A549 treated with GW870086 at 1 μM for 4 hours (cell line): ENCODE results near the gene RILPL2. TPM values are rescaled to one million over a fixed set of nuclear protein-coding genes. Genes with fewer than 3 reads are reported as not detected.

ENCODE experiments used
- total RNA-seq: library from RNA; stranded (reverse); fragments of 200-300 nt; extraction: Qiagen RNA extraction; gene quantifications from 5 replicates; pipeline ENCODE4 v1.2.3, GENCODE V29; 2022; ENCODE audit warnings: low read depth

Gene RILPL2, protein sequence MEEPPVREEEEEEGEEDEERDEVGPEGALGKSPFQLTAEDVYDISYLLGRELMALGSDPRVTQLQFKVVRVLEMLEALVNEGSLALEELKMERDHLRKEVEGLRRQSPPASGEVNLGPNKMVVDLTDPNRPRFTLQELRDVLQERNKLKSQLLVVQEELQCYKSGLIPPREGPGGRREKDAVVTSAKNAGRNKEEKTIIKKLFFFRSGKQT
- total RNA-seq = 1.4 to 1.8 TPM (median 1.7 TPM) in 5 replicates

DNA sequence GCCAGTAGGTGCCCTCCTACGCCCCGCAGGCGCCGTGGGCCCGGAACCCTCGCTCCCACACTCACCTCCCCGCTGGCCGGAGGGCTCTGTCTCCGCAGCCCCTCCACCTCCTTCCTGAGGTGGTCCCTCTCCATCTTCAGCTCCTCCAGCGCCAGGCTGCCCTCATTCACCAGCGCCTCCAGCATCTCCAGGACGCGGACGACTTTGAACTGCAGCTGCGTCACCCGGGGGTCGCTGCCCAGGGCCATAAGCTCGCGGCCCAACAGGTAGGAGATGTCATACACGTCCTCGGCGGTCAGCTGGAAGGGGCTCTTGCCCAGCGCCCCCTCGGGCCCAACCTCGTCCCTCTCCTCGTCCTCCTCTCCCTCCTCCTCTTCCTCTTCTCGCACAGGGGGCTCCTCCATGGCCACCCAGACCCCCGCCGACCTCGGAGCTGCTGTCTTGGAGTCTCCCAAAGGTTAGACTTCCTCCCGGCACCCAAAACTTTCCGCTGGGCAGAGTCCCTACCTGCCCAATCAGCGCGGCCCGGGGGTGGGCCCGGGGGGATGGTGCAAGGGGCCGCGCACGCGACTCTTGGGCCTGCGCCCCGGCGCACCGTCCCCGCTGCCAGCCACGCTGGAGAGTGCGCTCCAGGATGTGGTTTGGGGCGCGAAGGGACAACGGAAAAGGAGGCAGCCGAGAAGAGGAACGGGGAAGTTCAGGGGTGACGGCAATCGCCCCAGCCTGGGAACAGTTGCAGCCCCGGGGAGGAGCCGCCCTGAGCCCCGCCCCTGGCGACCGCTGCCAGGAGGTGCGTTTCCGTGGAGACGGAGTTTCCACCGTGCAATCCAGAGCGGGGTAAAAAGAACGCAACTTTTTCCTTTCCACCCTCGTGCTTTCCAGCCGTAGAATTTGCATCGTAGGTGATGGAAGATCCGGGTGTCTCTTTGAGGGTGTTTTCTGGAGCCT is at the start of gene RILPL2:
Gene RILPL2, minus strand, starts transcription at position 668 of the 948 bp plus-strand sequence. Its CDS starts 264 bp downstream, at position 404.

DNA sequence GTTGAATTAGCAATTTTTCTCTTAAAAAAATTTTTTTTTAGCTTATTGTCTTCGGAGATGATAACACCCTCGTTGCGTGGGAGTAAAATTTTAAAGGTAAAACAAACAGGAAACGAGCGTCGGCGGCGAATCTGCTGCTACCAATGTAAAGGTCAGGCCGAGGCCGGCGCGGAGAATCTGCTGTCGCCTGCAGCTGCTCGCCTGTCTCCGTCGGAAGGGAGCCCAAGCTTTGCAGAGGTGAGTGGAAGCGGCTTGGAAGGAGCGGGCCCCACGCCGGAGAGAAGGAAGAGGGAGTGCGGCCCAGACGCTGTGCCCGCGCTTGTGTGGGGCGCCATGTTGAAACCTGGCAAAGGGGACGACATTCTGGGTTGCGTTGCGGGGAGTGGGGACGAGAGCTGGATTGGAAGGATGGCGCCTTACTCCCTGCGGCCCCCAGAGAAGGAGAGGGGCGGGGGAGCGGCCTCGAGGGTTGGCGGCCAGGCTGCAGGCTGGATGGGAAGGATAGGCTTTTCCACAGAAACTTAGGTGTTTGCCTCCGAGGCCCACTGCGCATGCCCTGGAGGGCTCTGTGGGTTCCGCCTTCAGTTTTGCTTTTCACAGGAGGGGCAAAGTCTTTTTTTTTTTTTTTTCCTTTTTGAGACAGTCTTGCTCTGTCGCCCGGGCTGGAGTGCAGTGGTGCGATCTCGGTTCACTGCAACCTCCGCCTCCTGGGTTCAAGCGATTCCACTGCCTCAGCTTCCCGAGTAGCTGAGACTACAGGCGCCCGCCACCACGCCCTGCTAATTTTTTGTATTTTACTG is 21.7 kb upstream of the RILPL2 start, which contains the start of gene SNRNP35:
Gene SNRNP35, plus strand, starts transcription at position 160 of the 800 bp plus-strand sequence. CDS start 7,402 bp downstream, outside the sequence.

Other genes with a start within 250 kb of the RILPL2 start
- 18.5 to 24.8 TPM (median 22.1 TPM) in 5 replicates for gene MPHOSPH9, start 203.5 kb downstream of the RILPL2 start, total RNA-seq
- gene MTRFR, start 203.2 kb downstream of the RILPL2 start, total RNA-seq = 13.2 to 17.6 TPM (median 17.0 TPM) in 5 replicates
- 100.0 to 174 TPM (median 164 TPM) in 5 replicates for gene CDK2AP1, start 164.8 kb downstream of the RILPL2 start, total RNA-seq
- gene SBNO1, start 71.8 kb downstream of the RILPL2 start, total RNA-seq = 16.5 to 26.5 TPM (median 23.8 TPM) in 5 replicates
- 47.8 to 56.3 TPM (median 52.2 TPM) in 5 replicates for gene KMT5A, start 52.6 kb downstream of the RILPL2 start, total RNA-seq
- 17.2 to 19.9 TPM (median 17.7 TPM) in 5 replicates for gene SNRNP35, start 21.5 kb upstream of the RILPL2 start, total RNA-seq
- 9.9 to 14.1 TPM (median 12.8 TPM) in 5 replicates for gene RILPL1, start 97.0 kb upstream of the RILPL2 start, total RNA-seq
- gene TMED2, start 147.9 kb upstream of the RILPL2 start, total RNA-seq = 165 to 213 TPM (median 191 TPM) in 5 replicates
- gene DDX55, start 165.4 kb upstream of the RILPL2 start, total RNA-seq = 28.8 to 31.3 TPM (median 30.9 TPM) in 5 replicates
- gene EIF2B1, start 197.0 kb upstream of the RILPL2 start, total RNA-seq = 32.4 to 36.9 TPM (median 33.1 TPM) in 5 replicates
- 22.2 to 47.0 TPM (median 28.8 TPM) in 5 replicates for gene GTF2H3, start 197.1 kb upstream of the RILPL2 start, total RNA-seq
- 12.7 to 13.6 TPM (median 13.1 TPM) in 5 replicates for gene TCTN2, start 234.4 kb upstream of the RILPL2 start, total RNA-seq